Activated naive CD8-positive, alpha-beta T cell treated with anti-CD3 and anti-CD28 coated beads for 36 hours (primary cell): Measurements from ENCODE around the gene CCDC70. TPM values are rescaled to one million over a fixed set of nuclear protein-coding genes. Genes with fewer than 3 reads are reported as not detected.
"Not testable (repeated sequence)": the region's sequence is repeated elsewhere in the genome, so short reads cannot be mapped to it uniquely, and the experiment has no call there.

Source experiments
- DNase-seq: peaks from one replicate; pipeline ENCODE4 v3.0.0; 2021
- H3K27ac Mint-ChIP-seq: one replicate; pipeline ENCODE4 v1.8.0; 2022; ENCODE audit warnings: mild to moderate bottlenecking, moderate library complexity, mixed read lengths
- H3K27me3 Mint-ChIP-seq: one replicate; pipeline ENCODE4 v1.8.0; 2022; ENCODE audit warnings: mild to moderate bottlenecking, mixed read lengths
- H3K36me3 Mint-ChIP-seq: one replicate; pipeline ENCODE4 v1.8.0; 2021; ENCODE audit warnings: mild to moderate bottlenecking, mixed read lengths
- H3K4me1 Mint-ChIP-seq: one replicate; pipeline ENCODE4 v1.8.0; 2021; ENCODE audit warnings: mixed read lengths
- H3K4me3 Mint-ChIP-seq: one replicate; pipeline ENCODE4 v1.8.0; 2022; ENCODE audit warnings: mild to moderate bottlenecking, moderate library complexity, mixed read lengths
- H3K9me3 Mint-ChIP-seq: one replicate; pipeline ENCODE4 v1.8.0; 2022; ENCODE audit warnings: mixed read lengths
- total RNA-seq, 2 experiments: library from RNA; stranded (reverse); gene quantifications; one replicate each; pipeline ENCODE4 v1.2.3, GENCODE V29; 2021

The CCDC70 gene
- total RNA-seq, 2 experiments from 2014 or later = 0.19 to 0.56 TPM

- H3K36me3 Mint-ChIP-seq = not testable (repeated sequence)
- H3K4me3 Mint-ChIP-seq = peak overlapping the region; percentile 82
Measured at GRCh38 chr13:51824712-51825111, 37.1 kb upstream of the CCDC70 start.

GRCh38 chr13:51825165-51825592 is 36.6 kb upstream of the CCDC70 start:
- H3K4me1 Mint-ChIP-seq = peaks cover 86% of the 10 kb centered on the region
- H3K36me3 Mint-ChIP-seq = no peaks in the 10 kb centered on the region
- H3K4me3 Mint-ChIP-seq = peak overlapping the region; percentile 82
- no peak for DNase-seq
- no peaks in the 10 kb centered on the region for H3K27me3 Mint-ChIP-seq
- H3K27ac Mint-ChIP-seq = peak overlapping the region; percentile 98
- no peaks in the 10 kb centered on the region for H3K9me3 Mint-ChIP-seq

More at GRCh38 chr13:51824712-51825111, 37.1 kb upstream of the CCDC70 start:
- H3K27me3 Mint-ChIP-seq, H3K9me3 Mint-ChIP-seq, DNase-seq: not testable (repeated sequence)
- Mint-ChIP-seq H3K4me1 (peaks cover 87% of the 10 kb centered on the region), H3K27ac (peak overlapping the region; percentile 98)

GRCh38 chr13:51825681-51826254 is 36.0 kb upstream of the CCDC70 start:
- peak overlapping the region; percentile 82 for H3K4me3 Mint-ChIP-seq
- H3K9me3 Mint-ChIP-seq = no peaks in the 10 kb centered on the region
- no peak for DNase-seq
- peak overlapping the region; percentile 98 for H3K27ac Mint-ChIP-seq
- H3K27me3 Mint-ChIP-seq = no peaks in the 10 kb centered on the region
- peaks cover 83% of the 10 kb centered on the region for H3K4me1 Mint-ChIP-seq
- H3K36me3 Mint-ChIP-seq = no peaks in the 10 kb centered on the region

GRCh38 chr13:51826606-51827005 is 35.2 kb upstream of the CCDC70 start:
- peak overlapping the region; percentile 98 for H3K27ac Mint-ChIP-seq
- H3K4me3 Mint-ChIP-seq = peak overlapping the region; percentile 82
- H3K27me3 Mint-ChIP-seq = no peaks in the 10 kb centered on the region
- DNase-seq = no peak
- no peaks in the 10 kb centered on the region for H3K9me3 Mint-ChIP-seq
- H3K36me3 Mint-ChIP-seq = no peaks in the 10 kb centered on the region
- peaks cover 77% of the 10 kb centered on the region for H3K4me1 Mint-ChIP-seq

GRCh38 chr13:51827254-51827653 is 34.5 kb upstream of the CCDC70 start:
- Mint-ChIP-seq H3K4me1 (peaks cover 78% of the 10 kb centered on the region), H3K9me3 (no peaks in the 10 kb centered on the region), H3K36me3 (no peaks in the 10 kb centered on the region), H3K27me3 (no peaks in the 10 kb centered on the region), H3K4me3 (peak overlapping the region; percentile 82), H3K27ac (peak overlapping the region; percentile 98)
- no peak for DNase-seq

- DNase-seq = no peak
- Mint-ChIP-seq H3K27me3 (no peaks in the 10 kb centered on the region), H3K4me3 (no peak overlapping the region), H3K4me1 (peaks cover 67% of the 10 kb centered on the region), H3K27ac (peak overlapping the region; percentile 66), H3K36me3 (no peaks in the 10 kb centered on the region), H3K9me3 (no peaks in the 10 kb centered on the region)
Measured at GRCh38 chr13:51828730-51829567, 32.8 kb upstream of the CCDC70 start.

GRCh38 chr13:51829568-51829899 is 32.2 kb upstream of the CCDC70 start:
- no peak overlapping the region for H3K27ac Mint-ChIP-seq
- no peak for DNase-seq
- H3K4me1 Mint-ChIP-seq = peaks cover 64% of the 10 kb centered on the region
- no peaks in the 10 kb centered on the region for H3K36me3 Mint-ChIP-seq
- H3K9me3 Mint-ChIP-seq = no peaks in the 10 kb centered on the region
- H3K4me3 Mint-ChIP-seq = no peak overlapping the region
- H3K27me3 Mint-ChIP-seq = no peaks in the 10 kb centered on the region

- Mint-ChIP-seq H3K4me1 (peaks cover 52% of the 10 kb centered on the region), H3K27me3 (no peaks in the 10 kb centered on the region), H3K4me3 (no peak overlapping the region), H3K9me3 (no peaks in the 10 kb centered on the region), H3K36me3 (no peaks in the 10 kb centered on the region), H3K27ac (no peak overlapping the region)
- no peak for DNase-seq
Measured at GRCh38 chr13:51831519-51831918, 30.2 kb upstream of the CCDC70 start.

- Mint-ChIP-seq H3K27ac (no peak overlapping the region), H3K36me3 (no peaks in the 10 kb centered on the region), H3K9me3 (no peaks in the 10 kb centered on the region), H3K27me3 (no peaks in the 10 kb centered on the region), H3K4me3 (peak overlapping the region; percentile 5), H3K4me1 (peaks cover 52% of the 10 kb centered on the region)
- no peak for DNase-seq
Measured at GRCh38 chr13:51832471-51833152, 29.2 kb upstream of the CCDC70 start.

GRCh38 chr13:51833980-51834379 is 27.8 kb upstream of the CCDC70 start:
- no peaks in the 10 kb centered on the region for H3K36me3 Mint-ChIP-seq
- peaks cover 53% of the 10 kb centered on the region for H3K4me1 Mint-ChIP-seq
- H3K4me3 Mint-ChIP-seq = no peak overlapping the region
- no peaks in the 10 kb centered on the region for H3K27me3 Mint-ChIP-seq
- no peak for DNase-seq
- no peaks in the 10 kb centered on the region for H3K9me3 Mint-ChIP-seq
- H3K27ac Mint-ChIP-seq = no peak overlapping the region

GRCh38 chr13:51834581-51835171 is 27.1 kb upstream of the CCDC70 start:
- Mint-ChIP-seq H3K4me3 (no peak overlapping the region), H3K9me3 (no peaks in the 10 kb centered on the region), H3K36me3 (no peaks in the 10 kb centered on the region), H3K4me1 (peaks cover 46% of the 10 kb centered on the region), H3K27me3 (no peaks in the 10 kb centered on the region), H3K27ac (no peak overlapping the region)
- DNase-seq = no peak

GRCh38 chr13:51837016-51837415 is 24.8 kb upstream of the CCDC70 start:
- no peak for DNase-seq
- H3K27ac Mint-ChIP-seq = no peak overlapping the region
- no peaks in the 10 kb centered on the region for H3K9me3 Mint-ChIP-seq
- peaks cover 35% of the 10 kb centered on the region for H3K4me1 Mint-ChIP-seq
- H3K4me3 Mint-ChIP-seq = no peak overlapping the region
- no peaks in the 10 kb centered on the region for H3K27me3 Mint-ChIP-seq
- H3K36me3 Mint-ChIP-seq = no peaks in the 10 kb centered on the region

GRCh38 chr13:51838240-51838846 is 23.4 kb upstream of the CCDC70 start:
- Mint-ChIP-seq H3K4me1 (peaks cover 30% of the 10 kb centered on the region), H3K4me3 (no peak overlapping the region), H3K27me3 (no peaks in the 10 kb centered on the region), H3K9me3 (no peaks in the 10 kb centered on the region), H3K27ac (peak overlapping the region; percentile 26), H3K36me3 (no peaks in the 10 kb centered on the region)
- no peak for DNase-seq

- Mint-ChIP-seq H3K27me3 (peaks cover 7% of the 10 kb centered on the region), H3K9me3 (no peaks in the 10 kb centered on the region), H3K27ac (no peak overlapping the region), H3K4me1 (peaks cover 34% of the 10 kb centered on the region), H3K36me3 (no peaks in the 10 kb centered on the region), H3K4me3 (no peak overlapping the region)
- DNase-seq = no peak
Measured at GRCh38 chr13:51839711-51840540, 21.8 kb upstream of the CCDC70 start.
